MV-4-11 (cell line): ENCODE data around the gene HBA2.
"Not testable (repeated sequence)": the region's sequence is repeated elsewhere in the genome, so short reads cannot be mapped to it uniquely, and the experiment has no call there.

Experiments used
- DNase-seq: peaks from one replicate; lab custom pipeline; 2025; lab: John Stamatoyannopoulos, UW

Gene HBA2

GRCh38 chr16:155031-155398 is 17.7 kb upstream of the HBA2 start:
- DNase-seq, result no peak

- no peak for DNase-seq
These were observed 13.4 kb upstream of the HBA2 start for GRCh38 chr16:159136-159849.

- DNase-seq, result not testable (repeated sequence)
These were observed 12.4 kb upstream of the HBA2 start for GRCh38 chr16:160242-160641.

GRCh38 chr16:160691-161190 is 11.9 kb upstream of the HBA2 start:
- DNase-seq, result no peak

GRCh38 chr16:162271-162991 is 10.2 kb upstream of the HBA2 start:
- no peak for DNase-seq

- DNase-seq, result not testable (repeated sequence)
These were observed 9.5 kb upstream of the HBA2 start for GRCh38 chr16:163139-163538.

GRCh38 chr16:163696-164095 is 9.0 kb upstream of the HBA2 start:
- DNase-seq, result not testable (repeated sequence)

- not testable (repeated sequence) for DNase-seq
These were observed 8.4 kb upstream of the HBA2 start for GRCh38 chr16:164134-164823.

GRCh38 chr16:164827-165538 is 7.7 kb upstream of the HBA2 start:
- no peak for DNase-seq

GRCh38 chr16:165539-166374 is 6.9 kb upstream of the HBA2 start, which contains the start of gene HBM:
Gene HBM (plus strand): TSS chr16:165978. CDS start chr16:165998, 20 bp downstream.
- DNase-seq, result no peak

- DNase-seq, result peak; percentile 22
These were observed 6.1 kb upstream of the HBA2 start for GRCh38 chr16:166375-167121.

- no peak for DNase-seq
These were observed 5.5 kb upstream of the HBA2 start for GRCh38 chr16:167122-167690.

GRCh38 chr16:168424-168823 is 4.3 kb upstream of the HBA2 start:
- no peak for DNase-seq

GRCh38 chr16:169014-169413 is 3.7 kb upstream of the HBA2 start:
- no peak for DNase-seq

GRCh38 chr16:170088-170507 is 2.6 kb upstream of the HBA2 start:
- DNase-seq, result peak; percentile 30

- no peak for DNase-seq
These were observed 1.9 kb upstream of the HBA2 start for GRCh38 chr16:170788-171187.

GRCh38 chr16:173211-173854 is 657 bp downstream of the HBA2 start:
- DNase-seq, result not testable (repeated sequence)

GRCh38 chr16:173928-174769 is 1.5 kb downstream of the HBA2 start:
- not testable (repeated sequence) for DNase-seq
